C4-2B (cell line): ENCODE results near the gene COL1A1.

Source experiments
- H3K27ac ChIP-seq: fragments of 450-650 bp; 2 replicates; pipeline ENCODE4 v1.5.1; 2017
- CTCF ChIP-seq: fragments of 450-650 bp; conservative IDR thresholded peaks from 2 replicates; pipeline ENCODE4 v1.5.1; 2017; ENCODE audit warnings: mild to moderate bottlenecking
- ZFX ChIP-seq: fragments of 450-650 bp; IDR thresholded peaks from 2 replicates; pipeline ENCODE4 v1.6.1; 2017

The COL1A1 gene

GRCh38 chr17:50149091-50149416 is 52.4 kb downstream of the COL1A1 start:
- peak overlapping the region; percentile 81 for H3K27ac ChIP-seq
- TF ChIP-seq CTCF (no peak), ZFX (no peak)

GRCh38 chr17:50148226-50149090 is 53.0 kb downstream of the COL1A1 start:
- TF ChIP-seq CTCF (no peak), ZFX (no peak)
- H3K27ac ChIP-seq: peak overlapping the region; percentile 81

- TF ChIP-seq ZFX (no peak), CTCF (no peak)
- peak overlapping the region; percentile 81; the same call in 1 of the 2 replicates for H3K27ac ChIP-seq
These were observed 53.6 kb downstream of the COL1A1 start for GRCh38 chr17:50147841-50148225.

GRCh38 chr17:50146927-50147665 is 54.3 kb downstream of the COL1A1 start:
- H3K27ac ChIP-seq: no peak overlapping the region; the same call in 1 of the 2 replicates
- TF ChIP-seq ZFX (no peak), CTCF (no peak)

GRCh38 chr17:50146230-50146926 is 55.1 kb downstream of the COL1A1 start:
- H3K27ac ChIP-seq: no peak overlapping the region
- TF ChIP-seq ZFX (no peak), CTCF (no peak; the same call in 1 of the 2 replicates)

GRCh38 chr17:50145532-50146229 is 55.8 kb downstream of the COL1A1 start:
- no peak overlapping the region for H3K27ac ChIP-seq
- no peak for TF ChIP-seq CTCF
- no peak for TF ChIP-seq ZFX
